Endothelial cell of umbilical vein (primary cell): ENCODE measurements around the gene CLEC18B. TPM values are rescaled to one million over a fixed set of nuclear protein-coding genes. Genes with fewer than 3 reads are reported as not detected.
"Not testable (repeated sequence)": the region's sequence is repeated elsewhere in the genome, so short reads cannot be mapped to it uniquely, and the experiment has no call there.

Source experiments
- BruUV-seq: library from RNA; stranded (reverse); fragments of 400-500 nt; replicated peaks from 2 replicates; lab custom pipeline; 2021; lab: Mats Ljungman, UMichigan
- CTCF ChIA-PET: fragments of 300-600, 350-600 bp; sonication (Branson Sonifier 250); formaldehyde crosslinking; loops from one replicate; lab custom pipeline; 2021; ENCODE audit warnings: antibody characterized with exemption, inconsistent platforms; lab: Charles Lee
- POLR2A ChIA-PET: fragments of 300-600, 350-600 bp; sonication (Branson Sonifier 250); formaldehyde crosslinking; loops from one replicate; lab custom pipeline; 2021; ENCODE audit warnings: antibody characterized with exemption, inconsistent platforms; lab: Charles Lee
- DNase-seq: peaks from one replicate; pipeline ENCODE4 v3.0.0-alpha.2; 2011; ENCODE audit warnings: low read depth, low spot score
- FAIRE-seq: peaks from 2 replicates; lab custom pipeline; 2011; peaks lifted over from hg19 to GRCh38; lab: Jason Lieb, UNC
- H2AFZ ChIP-seq: 2 replicates; pipeline ENCODE4 v1.6.0; 2012; ENCODE audit warnings: low read depth, low read length, control low read depth, inconsistent platforms
- H3K27ac ChIP-seq: 2 replicates; pipeline ENCODE4 v1.5.1; 2011; ENCODE audit warnings: low read depth, mild to moderate bottlenecking, control low read depth, low read length, moderate library complexity; ENCODE audit not compliant: insufficient read depth
- H3K27me3 ChIP-seq, 2 experiments: 2 replicates each; pipeline versions ENCODE4 v1.6.0 to v1.6.1; 2011; ENCODE audit warnings: low read length in 2 of 2, mixed read lengths in 1 of 2; ENCODE audit not compliant: control insufficient read depth in 2 of 2, insufficient read depth in 2 of 2
- H3K36me3 ChIP-seq, 2 experiments: 2 replicates in 1 of 2; 3 replicates in 1 of 2; pipeline ENCODE4 v1.5.1; 2011; ENCODE audit warnings: low read length in 2 of 2, mild to moderate bottlenecking in 1 of 2, moderate library complexity in 1 of 2; ENCODE audit not compliant: control insufficient read depth in 2 of 2, insufficient read depth in 2 of 2; ENCODE audit errors: extremely low read depth in 1 of 2
- H3K4me1 ChIP-seq: 3 replicates; pipeline ENCODE4 v1.5.1; 2011; ENCODE audit warnings: mild to moderate bottlenecking, low read length; ENCODE audit not compliant: control insufficient read depth, insufficient read depth; ENCODE audit errors: extremely low read depth
- H3K4me2 ChIP-seq: 2 replicates; pipeline ENCODE4 v1.6.1; 2011; ENCODE audit warnings: low read length, control low read depth, mixed read lengths; ENCODE audit not compliant: insufficient read depth
- H3K4me3 ChIP-seq, 3 experiments: fragments of 200-600 bp in 1 of 3; sonication (generic), shearing (Covaris generic) in 1 of 3; replicated peaks in 1 of 3; 2 replicates each; pipeline ENCODE4 v1.5.1; 2011 to 2016; ENCODE audit warnings: control low read depth in 3 of 3, low read length in 3 of 3, mild to moderate bottlenecking in 2 of 3, inconsistent platforms in 1 of 3, low read depth in 1 of 3, moderate library complexity in 1 of 3; ENCODE audit not compliant: insufficient read depth in 1 of 3
- H3K79me2 ChIP-seq: 2 replicates; pipeline ENCODE4 v1.6.0; 2012; ENCODE audit warnings: low read length, inconsistent platforms; ENCODE audit not compliant: control insufficient read depth, insufficient read depth
- H3K9ac ChIP-seq: replicated peaks from 2 replicates; pipeline ENCODE3; 2011; ENCODE audit warnings: low read length, control low read depth; ENCODE audit not compliant: insufficient read depth; ENCODE audit errors: extremely low read depth
- H3K9me1 ChIP-seq: replicated peaks from 3 replicates; pipeline ENCODE4 v1.6.0; 2011; ENCODE audit warnings: mild to moderate bottlenecking, low read length; ENCODE audit not compliant: control insufficient read depth, insufficient read depth; ENCODE audit errors: extremely low read depth
- H3K9me3 ChIP-seq: replicated peaks from 2 replicates; pipeline ENCODE4 v1.5.1; 2012; ENCODE audit warnings: low read length, inconsistent platforms; ENCODE audit not compliant: control insufficient read depth, insufficient read depth
- H4K20me1 ChIP-seq: replicated peaks from 2 replicates; pipeline ENCODE3; 2011; ENCODE audit warnings: mild to moderate bottlenecking, low read length; ENCODE audit not compliant: control insufficient read depth, insufficient read depth; ENCODE audit errors: extremely low read depth
- dilution Hi-C: fragments of 300-500 bp; cut with MboI; formaldehyde crosslinking; loops from one replicate; pipeline ENCODE4 v1.15.0; 2019; ENCODE audit warnings: low sequenced_read_pairs; ENCODE audit not compliant: extremely low pct_ligation_motif_present
- intact Hi-C: fragments of 100-400 bp; cut with micrococcal nuclease; formaldehyde crosslinking; loops from one replicate; pipeline ENCODE4 v1.10.0; 2022
- polyA plus RNA-seq, 4 experiments: library from polyadenylated mRNA; depleted of rRNA in 3 of 4; stranded (reverse) in 3 of 4; unstranded in 1 of 4; fragments of >200 nt; gene quantifications; 2 replicates each; pipeline versions ENCODE4 v1.2.1 to v1.2.3, GENCODE V29; 2011 to 2012; ENCODE audit warnings: missing spikeins in 1 of 4
- total RNA-seq: library from RNA; stranded (reverse); gene quantifications from 2 replicates; pipeline ENCODE4 v1.2.3, GENCODE V29; 2021

Gene CLEC18B
- total and polyA plus RNA-seq, 2 donors (not counting 3 experiments of a cell fraction or from before 2014, with no cell fraction given) = 0.49 TPM; not detected in 1

DNA sequence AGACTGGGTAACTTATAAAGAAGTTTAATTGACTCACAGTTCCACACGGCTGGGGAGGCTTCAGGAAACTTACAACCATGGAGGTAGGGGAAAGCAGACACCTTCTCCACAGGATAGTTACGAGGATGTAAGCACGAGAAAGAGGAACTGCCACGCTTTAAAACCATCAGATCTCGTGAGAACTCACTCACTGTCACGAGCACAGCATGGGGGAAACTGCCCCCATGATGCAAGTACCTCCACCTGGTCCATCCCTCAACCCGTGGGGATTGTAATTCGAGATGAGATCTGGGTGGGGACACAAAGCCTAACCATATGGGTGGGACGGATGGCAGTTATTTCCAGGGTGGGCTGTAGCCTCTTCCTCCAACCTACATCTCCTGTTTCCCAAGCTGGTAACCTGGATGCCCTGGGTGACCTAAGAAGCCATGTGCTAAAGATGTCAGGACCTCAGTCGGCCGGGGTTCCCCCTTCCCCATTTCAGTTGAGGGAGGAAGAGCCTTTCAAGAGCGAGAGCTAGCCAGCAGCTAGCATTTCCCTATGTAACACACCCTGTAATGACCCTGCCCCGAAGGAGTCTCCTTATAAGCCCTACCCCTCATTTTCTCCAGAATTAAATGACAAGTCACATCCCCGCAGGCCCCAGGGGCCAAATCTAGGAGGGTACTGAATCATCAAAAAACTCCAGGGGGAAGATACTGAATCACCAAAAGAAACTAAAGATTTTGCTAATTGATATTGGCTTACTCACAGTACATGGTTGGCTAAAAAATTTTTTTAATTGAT is 16.9 kb downstream of the CLEC18B start:
- H3K4me2 ChIP-seq, H3K9me1 ChIP-seq, H3K36me3 ChIP-seq, DNase-seq, BruUV-seq, POLR2A ChIA-PET, dilution Hi-C loops, H3K27me3 ChIP-seq, intact Hi-C loops, H3K9me3 ChIP-seq, H3K79me2 ChIP-seq, H4K20me1 ChIP-seq, H2AFZ ChIP-seq, H3K4me3 ChIP-seq, FAIRE-seq, CTCF ChIA-PET, H3K27ac ChIP-seq, H3K9ac ChIP-seq, H3K4me1 ChIP-seq: not testable (repeated sequence)

DNA sequence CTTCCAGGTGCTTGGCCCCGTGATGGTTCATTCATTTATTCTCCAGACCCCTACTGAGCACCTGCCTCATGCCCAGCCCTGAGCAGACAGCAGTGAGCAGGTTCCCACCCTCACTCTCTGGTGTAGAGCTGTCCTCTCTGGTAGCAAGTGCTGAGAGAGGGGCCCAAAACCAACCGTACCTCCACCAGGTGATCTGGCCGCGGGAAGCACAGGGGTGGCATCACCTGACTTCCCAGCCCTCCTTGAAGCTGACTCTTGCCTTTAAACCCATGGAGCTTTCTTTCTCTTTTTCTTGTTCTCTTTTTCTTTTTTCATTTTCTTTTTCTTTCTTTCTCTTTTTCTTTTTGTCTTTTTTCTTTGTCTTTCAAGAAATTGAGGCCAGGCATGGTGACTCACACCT is 21.0 kb downstream of the CLEC18B start:
- FAIRE-seq, intact Hi-C loops, H3K4me2 ChIP-seq, H3K4me1 ChIP-seq, dilution Hi-C loops, H3K27ac ChIP-seq, H4K20me1 ChIP-seq, H3K9me1 ChIP-seq, DNase-seq, H3K9me3 ChIP-seq, H3K4me3 ChIP-seq, H2AFZ ChIP-seq, CTCF ChIA-PET, H3K9ac ChIP-seq, H3K79me2 ChIP-seq, H3K27me3 ChIP-seq, H3K36me3 ChIP-seq, BruUV-seq, POLR2A ChIA-PET: not testable (repeated sequence)

DNA sequence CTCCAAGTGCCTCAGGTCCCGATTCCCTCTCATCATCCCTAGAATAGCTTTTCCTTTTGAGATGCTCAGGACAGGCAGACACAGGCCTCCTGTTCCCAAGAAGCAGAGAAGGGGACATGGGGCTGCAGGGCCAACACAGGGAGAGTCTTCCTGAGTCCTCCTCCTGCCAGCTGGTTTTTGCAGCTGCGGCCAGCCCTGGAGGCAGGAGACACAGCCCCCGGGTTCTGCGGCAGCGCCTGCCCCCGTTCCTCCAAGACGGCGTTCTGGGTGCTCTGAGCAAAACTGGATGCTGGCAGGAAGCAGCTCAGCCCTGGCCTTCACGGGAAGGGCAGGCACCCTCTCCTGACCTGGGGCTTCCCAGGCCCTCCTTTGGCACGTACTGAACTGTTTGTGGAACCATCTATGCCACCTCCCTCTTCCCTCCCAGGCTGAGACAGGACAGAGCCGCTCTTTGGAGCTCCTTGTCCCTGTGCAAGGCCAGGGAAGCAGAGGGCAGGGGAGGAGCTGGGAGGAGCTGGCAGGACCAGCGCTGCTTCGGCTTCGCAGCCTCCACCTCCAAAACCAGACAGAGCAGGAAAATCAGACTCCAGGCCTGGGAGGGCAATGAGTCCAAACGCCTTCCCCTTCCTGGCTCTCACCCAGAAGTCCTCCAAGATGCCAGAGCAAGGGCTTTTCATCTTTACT is 22.9 kb downstream of the CLEC18B start:
- intact Hi-C loops, DNase-seq, H3K27me3 ChIP-seq, POLR2A ChIA-PET, BruUV-seq, H3K9me3 ChIP-seq, H3K4me3 ChIP-seq, dilution Hi-C loops, H3K79me2 ChIP-seq, H3K4me2 ChIP-seq, H4K20me1 ChIP-seq, H3K9ac ChIP-seq, H3K27ac ChIP-seq, CTCF ChIA-PET, H3K4me1 ChIP-seq, FAIRE-seq, H3K9me1 ChIP-seq, H3K36me3 ChIP-seq: not testable (repeated sequence)
- H2AFZ ChIP-seq = peak overlapping the region; percentile 45

DNA sequence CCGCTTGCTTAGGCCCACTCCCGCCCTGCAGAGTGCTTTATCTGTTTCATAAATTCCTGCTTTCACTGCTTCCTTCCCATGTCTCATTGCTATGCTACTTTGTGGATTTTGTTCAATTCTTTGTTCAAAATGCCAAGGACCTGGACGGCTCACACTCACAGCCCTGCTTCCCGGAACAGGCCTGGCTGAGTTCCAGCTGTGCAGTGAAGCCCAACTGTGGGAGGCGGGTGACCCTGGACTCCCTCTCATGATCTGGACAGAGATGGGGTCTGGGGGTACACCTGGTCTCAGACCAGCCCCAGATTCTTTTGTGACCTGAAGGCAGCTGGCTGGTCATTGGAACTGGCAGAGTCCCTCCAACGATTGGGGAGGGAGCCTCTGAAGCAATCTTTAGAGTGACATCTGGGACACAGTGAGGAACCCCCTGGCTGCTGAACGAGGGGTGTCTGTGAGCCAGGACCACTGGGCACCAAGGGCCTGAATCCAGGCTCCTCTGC is 24.7 kb downstream of the CLEC18B start:
- dilution Hi-C loops, H3K9ac ChIP-seq, H3K36me3 ChIP-seq, intact Hi-C loops, H2AFZ ChIP-seq, POLR2A ChIA-PET, H3K27me3 ChIP-seq, H3K9me3 ChIP-seq, H3K9me1 ChIP-seq, H3K4me2 ChIP-seq, CTCF ChIA-PET, H3K27ac ChIP-seq, H3K4me1 ChIP-seq, H3K79me2 ChIP-seq, H3K4me3 ChIP-seq, H4K20me1 ChIP-seq, BruUV-seq: not testable (repeated sequence)
- DNase-seq = peak; percentile 65
- peak; percentile 95 for FAIRE-seq
